Pons (tissue), 1 donor: ENCODE data around the gene C1orf232.

Source experiments
- DNase-seq: peaks from one replicate; pipeline ENCODE4 v3.0.0-alpha.2; 2016; ENCODE audit warnings: low spot score

The C1orf232 gene

GRCh38 chr1:26156285-26157038, 12.3 kb downstream of the C1orf232 start:
- no peak for DNase-seq

DNA sequence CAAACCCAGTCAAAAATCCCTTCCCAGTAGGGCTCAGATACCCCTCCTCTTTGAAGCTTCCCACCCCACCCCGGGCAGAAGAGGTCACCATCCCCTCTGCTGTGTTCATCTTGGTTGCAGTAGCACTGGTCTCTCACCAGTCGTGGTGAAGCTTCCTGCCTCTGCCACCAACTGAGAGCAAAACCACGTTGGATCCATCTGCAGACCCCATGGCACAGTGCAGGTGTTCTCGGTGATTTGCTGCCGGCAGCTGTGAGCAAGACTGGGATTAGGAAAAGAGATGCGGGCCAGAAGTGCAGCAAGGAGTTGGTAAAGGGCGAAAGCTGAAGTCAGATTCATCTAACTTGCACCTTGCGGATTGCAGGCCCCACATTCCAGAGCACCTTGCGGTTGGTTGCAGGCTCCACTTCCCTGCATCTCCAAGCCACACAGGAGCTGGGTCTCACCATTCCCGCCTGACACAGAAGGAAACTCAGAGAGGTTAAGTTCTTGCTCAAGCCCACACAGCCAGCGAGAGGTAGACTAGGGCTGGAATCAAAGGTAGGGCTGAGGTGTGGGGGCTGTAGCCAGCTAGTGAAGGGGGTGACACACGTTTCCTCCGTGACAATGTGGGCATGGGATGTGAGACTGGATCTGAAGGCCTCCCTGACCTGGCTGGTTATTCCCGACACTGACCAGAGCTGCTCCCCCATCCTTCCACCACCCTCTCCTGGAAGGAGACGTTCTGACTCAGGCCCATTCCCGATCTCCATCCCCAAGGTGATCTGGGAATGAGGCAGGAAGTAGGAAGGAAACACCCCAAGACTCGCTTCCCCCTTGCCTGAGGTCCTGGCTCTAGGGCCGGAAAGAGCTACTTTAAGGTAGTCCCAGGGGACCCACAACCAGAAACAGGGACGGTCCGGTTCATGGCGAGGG, 13.1 kb downstream of the C1orf232 start:
- DNase-seq = no peak

- DNase-seq = no peak
Observed at GRCh38 chr1:26154750-26155149, 14.0 kb downstream of the C1orf232 start.

- DNase-seq = no peak
Observed at GRCh38 chr1:26153966-26154532, 14.7 kb downstream of the C1orf232 start.

DNA sequence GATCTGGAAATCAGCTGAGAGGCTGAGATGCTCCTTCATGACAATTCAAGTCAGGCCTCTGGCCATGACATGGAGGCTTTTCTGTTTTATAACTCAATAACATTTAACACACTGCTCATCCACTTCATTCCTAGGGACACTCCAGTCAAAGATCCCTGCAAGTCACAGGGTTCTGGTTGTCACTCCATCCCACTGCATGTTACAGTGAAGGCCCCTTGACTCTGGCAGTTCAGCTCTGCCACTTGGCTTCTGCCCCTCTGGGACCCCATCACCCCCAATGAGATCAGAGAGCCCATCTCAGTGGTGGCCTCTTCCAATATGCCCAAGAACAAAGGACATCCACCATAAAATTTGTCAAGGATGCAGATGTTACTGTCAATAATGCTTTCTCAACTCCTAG, 19.9 kb downstream of the C1orf232 start:
- no peak for DNase-seq

DNA sequence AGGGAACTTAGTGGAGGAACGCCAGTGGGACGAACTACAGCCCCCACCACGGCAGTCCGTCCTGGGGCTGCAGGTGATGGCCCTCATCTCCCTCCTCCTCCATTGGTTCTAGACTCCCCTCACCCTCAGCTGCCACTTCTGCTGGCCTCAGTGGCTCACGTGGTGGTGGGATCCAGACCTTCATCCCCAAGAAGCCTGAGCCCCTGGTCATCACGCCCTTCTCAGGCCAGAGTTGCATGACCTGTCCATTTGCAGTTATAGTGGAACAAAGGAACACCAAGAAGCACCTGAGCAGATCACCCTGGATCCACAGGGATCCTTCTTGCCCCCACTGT, 22.8 kb downstream of the C1orf232 start:
- no peak for DNase-seq

DNA sequence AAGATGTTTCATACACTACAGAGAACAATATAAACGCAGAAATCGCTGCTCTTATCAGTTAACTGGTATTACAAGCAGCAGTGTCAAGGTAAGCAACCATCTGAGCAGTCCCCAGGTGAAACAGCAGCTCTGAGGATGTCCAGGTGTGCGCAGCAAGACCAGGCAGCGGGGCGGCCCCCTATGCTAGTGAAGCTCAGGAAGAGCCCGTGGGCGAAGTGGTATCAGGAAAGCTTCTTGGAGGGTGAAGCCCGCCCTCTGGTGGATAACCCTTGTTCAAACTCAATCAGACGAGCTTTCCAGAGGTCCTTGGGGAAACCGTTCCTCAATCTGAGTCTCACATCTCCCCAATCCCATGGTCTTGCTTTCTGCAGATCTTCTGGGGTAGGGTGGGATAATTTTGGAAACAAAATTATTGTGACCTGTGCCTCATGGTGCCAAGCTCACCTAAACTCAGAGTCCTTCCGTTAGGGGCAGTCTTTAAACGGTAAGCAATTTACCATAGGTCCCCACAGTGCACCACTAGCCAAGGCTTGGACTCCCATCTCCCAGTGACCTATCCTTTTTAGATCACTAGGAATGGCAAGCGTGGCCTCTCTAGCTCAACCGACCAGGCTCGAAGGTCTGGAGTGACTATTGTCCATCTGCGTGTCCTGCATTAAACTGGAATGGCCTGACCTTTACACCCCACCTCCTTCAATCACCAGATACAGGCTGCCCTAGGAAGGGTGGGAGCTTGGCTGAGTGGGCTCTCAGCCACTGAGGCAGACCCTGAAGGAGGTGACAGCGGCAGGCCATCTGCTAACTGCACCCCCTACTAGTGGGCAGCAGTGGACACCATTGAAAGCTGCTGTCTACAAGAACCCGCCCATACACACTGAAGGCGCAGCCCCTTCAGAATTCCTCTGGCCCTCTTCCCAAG, 23.5 kb downstream of the C1orf232 start:
- peak; percentile 93 for DNase-seq

DNA sequence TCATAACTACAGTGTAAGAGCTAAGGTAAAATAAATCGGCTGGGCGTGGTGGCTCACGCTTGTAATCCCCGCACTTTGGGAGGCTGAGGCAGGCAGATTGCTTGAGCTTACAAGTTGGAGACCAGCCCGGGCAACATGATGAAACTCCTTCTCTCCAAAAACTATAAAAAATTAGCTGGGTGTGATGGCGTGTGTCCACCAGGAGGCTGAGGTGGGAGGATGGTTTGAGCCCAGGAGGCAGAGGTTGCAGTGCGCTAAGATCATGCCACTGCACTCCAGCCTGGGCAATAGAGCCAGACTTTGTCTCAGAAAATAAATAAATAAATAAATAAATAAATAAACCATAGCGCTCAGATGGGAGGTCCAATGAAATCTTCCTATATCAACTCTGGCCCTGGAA, 26.6 kb downstream of the C1orf232 start:
- DNase-seq = no peak

DNA sequence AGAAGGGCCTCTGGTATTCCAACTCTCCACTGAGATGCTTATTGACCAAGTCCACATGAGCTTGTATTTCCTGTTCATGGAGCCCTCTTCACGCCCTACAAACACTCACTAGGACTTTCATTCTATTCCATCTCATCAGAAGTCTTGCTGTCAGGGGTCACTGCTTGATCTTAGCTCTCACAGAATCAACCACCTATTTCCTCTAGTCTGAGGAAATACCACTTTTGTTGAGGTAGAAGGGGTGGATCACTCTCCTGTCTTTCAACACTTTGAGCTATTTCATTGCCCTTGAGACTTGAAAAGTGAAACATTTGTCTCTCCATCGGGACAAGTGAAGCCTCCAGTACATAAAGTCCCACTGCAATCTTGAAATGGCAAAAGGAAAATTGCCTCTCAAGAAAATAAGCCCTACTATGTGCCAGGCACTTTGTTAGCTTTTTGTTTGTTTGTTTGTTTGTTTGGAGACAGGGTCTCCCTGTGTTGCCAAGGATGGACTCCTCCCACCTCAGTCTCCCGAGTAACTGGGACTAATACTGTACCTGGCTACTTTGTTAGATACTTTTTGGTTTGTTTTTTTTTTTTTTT, 29.7 kb downstream of the C1orf232 start:
- DNase-seq = no peak

DNA sequence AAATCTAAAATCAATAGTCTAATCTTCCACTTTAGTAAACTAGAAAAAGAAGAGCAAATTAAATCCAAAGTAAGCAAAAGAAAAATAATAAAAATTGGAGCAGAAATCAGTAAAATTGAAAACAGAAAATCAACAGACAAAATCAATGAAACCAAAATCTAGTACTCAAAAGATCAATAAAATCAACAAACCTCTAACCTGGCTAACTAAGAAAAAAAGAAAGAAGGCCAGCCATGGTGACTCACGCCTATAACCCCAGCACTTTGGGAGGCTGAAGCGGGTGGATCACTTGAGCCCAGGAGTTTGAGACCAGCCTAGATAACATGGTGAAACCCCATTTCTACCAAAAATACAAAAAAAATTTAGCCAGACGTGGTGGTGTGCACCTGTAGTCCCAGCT, 34.3 kb downstream of the C1orf232 start:
- no peak for DNase-seq

GRCh38 chr1:26132834-26133167, 36.0 kb downstream of the C1orf232 start:
- no peak for DNase-seq

DNA sequence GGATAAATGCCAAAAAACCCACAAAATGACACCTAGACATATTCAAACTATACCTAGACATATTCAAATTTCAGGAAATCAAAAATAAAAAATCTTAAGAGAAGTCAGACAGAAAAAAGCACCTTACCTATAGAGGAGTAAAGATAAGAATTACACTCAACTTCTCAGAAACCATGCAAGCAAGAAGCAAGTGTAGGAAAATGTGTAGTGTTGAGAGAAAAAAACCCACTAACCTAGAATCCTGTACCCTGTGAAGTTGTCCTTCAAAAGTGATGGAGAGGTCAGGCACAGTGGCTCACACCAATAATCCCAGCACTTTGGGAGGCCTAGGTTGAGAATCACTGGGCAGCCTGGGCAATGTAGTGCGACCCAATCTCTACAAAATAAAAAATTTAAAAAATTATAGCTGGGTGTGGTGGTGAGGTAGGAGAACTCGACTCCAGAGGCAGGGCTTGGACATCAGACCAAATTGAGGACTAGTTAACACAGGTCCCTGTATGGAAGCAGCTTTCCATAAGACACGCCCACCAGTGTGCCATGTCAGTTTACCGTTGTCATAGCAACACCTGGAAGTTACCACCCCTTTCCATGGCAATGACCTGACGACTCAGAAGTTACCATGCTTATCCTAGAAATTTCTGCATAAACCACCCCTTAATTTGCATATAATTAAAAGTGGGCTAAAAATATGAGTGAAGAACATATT, 36.5 kb downstream of the C1orf232 start:
- no peak for DNase-seq

GRCh38 chr1:26130695-26131094, 38.1 kb downstream of the C1orf232 start:
- no peak for DNase-seq

- no peak for DNase-seq
Observed at GRCh38 chr1:26129778-26130177, 39.0 kb downstream of the C1orf232 start.

GRCh38 chr1:26127235-26128163, 41.3 kb downstream of the C1orf232 start:
- peak; percentile 30 for DNase-seq

GRCh38 chr1:26126321-26127084, 42.3 kb downstream of the C1orf232 start:
- peak; percentile 34 for DNase-seq

- DNase-seq = no peak
Observed at GRCh38 chr1:26125946-26126320, 42.8 kb downstream of the C1orf232 start.

DNA sequence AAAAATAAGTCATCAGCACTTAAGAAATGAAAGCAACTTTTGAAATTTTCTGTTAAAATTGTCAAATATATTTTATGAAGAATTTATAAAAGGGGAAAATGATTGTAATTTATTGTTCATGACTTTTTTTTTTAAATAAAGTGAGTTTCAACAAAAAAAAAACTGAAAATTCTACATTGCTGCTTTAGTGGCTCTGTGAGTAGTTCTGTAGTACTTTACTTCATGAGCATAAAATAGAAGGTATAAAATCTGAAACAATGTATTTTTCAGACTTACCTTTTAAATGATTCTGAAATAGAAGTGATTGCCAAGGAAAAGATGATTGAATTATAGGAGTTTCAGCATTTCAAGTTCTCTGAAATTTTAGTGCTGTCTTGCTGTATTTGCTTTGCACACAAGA, 43.4 kb downstream of the C1orf232 start:
- no peak for DNase-seq
